CD14-positive monocyte (primary cell): Measurements from ENCODE around the gene SOBP. TPM values are rescaled to one million over a fixed set of nuclear protein-coding genes. Genes with fewer than 3 reads are reported as not detected.

ENCODE experiments used
- DNase-seq, 3 donors: peaks; one replicate each; pipeline ENCODE4 v3.0.0-alpha.2; 2011 to 2022
- H2AFZ ChIP-seq: 2 replicates; pipeline ENCODE4 v1.6.0; 2012; ENCODE audit warnings: mild to moderate bottlenecking, low read depth, low read length, inconsistent platforms; ENCODE audit not compliant: insufficient read depth, poor library complexity, severe bottlenecking
- H3K27ac ChIP-seq, 2 donors: 1 replicate in 1 of 2; 2 replicates in 1 of 2; pipeline ENCODE4 v1.5.1; 2012 to 2013; ENCODE audit warnings: low read length in 2 of 2, control low read depth in 1 of 2, inconsistent platforms in 1 of 2, low read depth in 1 of 2, mild to moderate bottlenecking in 1 of 2
- H3K27me3 ChIP-seq, 2 donors: one replicate each; pipeline versions ENCODE4 v1.6.0 to v1.6.1; 2011 to 2013; ENCODE audit warnings: low read length in 2 of 2; ENCODE audit not compliant: control insufficient read depth in 2 of 2, insufficient read depth in 2 of 2
- H3K36me3 ChIP-seq, 2 donors: replicated peaks in 1 of 2; 1 replicate in 1 of 2; 2 replicates in 1 of 2; pipeline versions ENCODE4 v1.5.1 to v1.6.1; 2012 to 2013; ENCODE audit warnings: low read length in 2 of 2, control low read depth in 1 of 2, inconsistent platforms in 1 of 2, mild to moderate bottlenecking in 1 of 2; ENCODE audit not compliant: insufficient read depth in 2 of 2, control insufficient read depth in 1 of 2
- H3K4me1 ChIP-seq, 2 donors: 1 replicate in 1 of 2; 2 replicates in 1 of 2; pipeline versions ENCODE4 v1.5.1 to v1.6.1; 2012 to 2013; ENCODE audit warnings: low read length in 2 of 2, control low read depth in 1 of 2, inconsistent platforms in 1 of 2, mild to moderate bottlenecking in 1 of 2, moderate library complexity in 1 of 2; ENCODE audit not compliant: insufficient read depth in 2 of 2, control insufficient read depth in 1 of 2
- H3K4me2 ChIP-seq: replicated peaks from 2 replicates; pipeline ENCODE3; 2012; ENCODE audit warnings: low read length, moderate library complexity, mild to moderate bottlenecking; ENCODE audit not compliant: poor library complexity, severe bottlenecking; ENCODE audit errors: extremely low read depth
- H3K4me3 ChIP-seq, 3 experiments: fragments of 200-600 bp in 1 of 3; sonication (generic) in 1 of 3; replicated peaks in 1 of 3; 1 replicate in 2 of 3; 2 replicates in 1 of 3; pipeline ENCODE4 v1.5.1; 2011 to 2013; ENCODE audit warnings: low read length in 3 of 3, mild to moderate bottlenecking in 3 of 3, control low read depth in 2 of 3, low read depth in 2 of 3, inconsistent platforms in 1 of 3, moderate library complexity in 1 of 3
- H3K79me2 ChIP-seq: 2 replicates; pipeline ENCODE4 v1.6.0; 2012; ENCODE audit warnings: mild to moderate bottlenecking, control low read depth, inconsistent platforms, low read length, moderate library complexity; ENCODE audit not compliant: insufficient read depth
- H3K9ac ChIP-seq: 2 replicates; pipeline ENCODE4 v1.6.0; 2017; ENCODE audit warnings: low read length, mild to moderate bottlenecking; ENCODE audit not compliant: insufficient read depth, poor library complexity, severe bottlenecking
- H3K9me3 ChIP-seq, 2 donors: replicated peaks in 1 of 2; 1 replicate in 1 of 2; 2 replicates in 1 of 2; pipeline versions ENCODE4 v1.5.1 to v1.6.1; 2012 to 2013; ENCODE audit warnings: low read length in 2 of 2, control low read depth in 1 of 2; ENCODE audit not compliant: control insufficient read depth in 1 of 2, insufficient read depth in 1 of 2
- H4K20me1 ChIP-seq: 2 replicates; pipeline ENCODE4 v1.6.0; 2012; ENCODE audit warnings: mild to moderate bottlenecking, low read length, control low read depth, moderate library complexity; ENCODE audit not compliant: insufficient read depth
- H3K27ac Mint-ChIP-seq, 7 donors: one replicate each; pipeline ENCODE4 v1.8.0; 2020; ENCODE audit warnings: mild to moderate bottlenecking in 7 of 7, mixed read lengths in 7 of 7, moderate library complexity in 6 of 7, inconsistent platforms in 2 of 7
- H3K27me3 Mint-ChIP-seq, 3 donors: one replicate each; pipeline ENCODE4 v1.8.0; 2021 to 2022; ENCODE audit warnings: low read depth in 3 of 3, mild to moderate bottlenecking in 3 of 3, mixed read lengths in 3 of 3, moderate library complexity in 3 of 3, inconsistent platforms in 1 of 3
- H3K36me3 Mint-ChIP-seq, 2 donors: one replicate each; pipeline ENCODE4 v1.8.0; 2020; ENCODE audit warnings: mixed read lengths in 2 of 2, inconsistent platforms in 1 of 2, mild to moderate bottlenecking in 1 of 2
- H3K4me1 Mint-ChIP-seq: one replicate; pipeline ENCODE4 v1.8.0; 2020; ENCODE audit warnings: mild to moderate bottlenecking, mixed read lengths
- H3K4me3 Mint-ChIP-seq, 2 donors: one replicate each; pipeline ENCODE4 v1.8.0; 2020; ENCODE audit warnings: mild to moderate bottlenecking in 2 of 2, mixed read lengths in 2 of 2, moderate library complexity in 1 of 2
- H3K9me3 Mint-ChIP-seq, 7 donors: one replicate each; pipeline ENCODE4 v1.8.0; 2020 to 2022; ENCODE audit warnings: mixed read lengths in 7 of 7, mild to moderate bottlenecking in 6 of 7, moderate library complexity in 6 of 7, inconsistent platforms in 2 of 7
- WGBS: methylation state at CpG from one replicate; pipeline ENCODE4 v1.1.5; 2013; ENCODE audit warnings: missing lambda C conversion rate; ENCODE audit not compliant: insufficient coverage; 5-methylcytosine and 5-hydroxymethylcytosine counted together
- intact Hi-C, 2 donors: fragments of 100-400 bp; cut with micrococcal nuclease; formaldehyde crosslinking; loops; one replicate each; pipeline versions ENCODE4 v1.15.0 to v1.15.1; 2023
- polyA plus RNA-seq, 3 donors: library from polyadenylated mRNA; depleted of rRNA in 1 of 3; unstranded in 2 of 3; stranded (reverse) in 1 of 3; fragments of 300-500 nt in 2 of 3; fragments of >200 nt in 1 of 3; fragmentation: Illumina TruSeq in 2 of 3; gene quantifications; 1 replicate in 2 of 3; 2 replicates in 1 of 3; pipeline ENCODE4 v1.2.3, GENCODE V29; 2012 to 2021
- TF ChIP-seq, protein P1 (sequence below): fragments of 200-600 bp; IDR thresholded peaks from one replicate; pipeline ENCODE4 v1.8.0; 2022; ENCODE audit warnings: antibody characterized with exemption, mild to moderate bottlenecking

SOBP gene
- polyA plus RNA-seq, 3 donors = not detected

- Histone ChIP-seq H3K9me3 (peaks cover 0 to 6% of the 10 kb centered on the region in 2 donors), H3K4me3 (no peak overlapping the region), H3K9ac (no peak overlapping the region), H3K36me3 (no peaks in the 10 kb centered on the region), H3K27ac (no peak overlapping the region), H3K4me2 (no peak overlapping the region), H4K20me1 (no peaks in the 10 kb centered on the region), H3K4me1 (peaks cover 3 to 4% of the 10 kb centered on the region in 2 donors), H3K79me2 (no peaks in the 10 kb centered on the region), H2AFZ (no peak overlapping the region), H3K27me3 (peaks cover 33 to 57% of the 10 kb centered on the region in 2 donors)
- Mint-ChIP-seq H3K27ac (no peak overlapping the region), H3K4me3 (no peak overlapping the region), H3K4me1 (peaks cover 6% of the 10 kb centered on the region), H3K9me3 (peaks cover 0 to 12% (median 9%) of the 10 kb centered on the region in 7 donors), H3K36me3 (no peaks in the 10 kb centered on the region), H3K27me3 (peaks cover 39 to 55% (median 41%) of the 10 kb centered on the region in 3 donors)
- TF ChIP-seq, protein P1, sequence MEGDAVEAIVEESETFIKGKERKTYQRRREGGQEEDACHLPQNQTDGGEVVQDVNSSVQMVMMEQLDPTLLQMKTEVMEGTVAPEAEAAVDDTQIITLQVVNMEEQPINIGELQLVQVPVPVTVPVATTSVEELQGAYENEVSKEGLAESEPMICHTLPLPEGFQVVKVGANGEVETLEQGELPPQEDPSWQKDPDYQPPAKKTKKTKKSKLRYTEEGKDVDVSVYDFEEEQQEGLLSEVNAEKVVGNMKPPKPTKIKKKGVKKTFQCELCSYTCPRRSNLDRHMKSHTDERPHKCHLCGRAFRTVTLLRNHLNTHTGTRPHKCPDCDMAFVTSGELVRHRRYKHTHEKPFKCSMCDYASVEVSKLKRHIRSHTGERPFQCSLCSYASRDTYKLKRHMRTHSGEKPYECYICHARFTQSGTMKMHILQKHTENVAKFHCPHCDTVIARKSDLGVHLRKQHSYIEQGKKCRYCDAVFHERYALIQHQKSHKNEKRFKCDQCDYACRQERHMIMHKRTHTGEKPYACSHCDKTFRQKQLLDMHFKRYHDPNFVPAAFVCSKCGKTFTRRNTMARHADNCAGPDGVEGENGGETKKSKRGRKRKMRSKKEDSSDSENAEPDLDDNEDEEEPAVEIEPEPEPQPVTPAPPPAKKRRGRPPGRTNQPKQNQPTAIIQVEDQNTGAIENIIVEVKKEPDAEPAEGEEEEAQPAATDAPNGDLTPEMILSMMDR = no peak
- no peak for DNase-seq
- intact Hi-C loops = no loop called here
- 75% methylated on average over 1 of the region's 6 CpGs for WGBS
Measured at GRCh38 chr6:107629548-107630129, 139.7 kb downstream of the SOBP start.

- peaks cover 43 to 58% (median 44%) of the 10 kb centered on the region in 3 donors for H3K27me3 Mint-ChIP-seq
- Histone ChIP-seq H3K4me1 (peaks cover 3 to 5% of the 10 kb centered on the region in 2 donors), H3K27me3 (peaks cover 36 to 62% of the 10 kb centered on the region in 2 donors)
Measured at GRCh38 chr6:107630348-107630977, 140.5 kb downstream of the SOBP start.

More at GRCh38 chr6:107630348-107630977, 140.5 kb downstream of the SOBP start:
- H3K36me3 Mint-ChIP-seq = no peaks in the 10 kb centered on the region
- H3K36me3 ChIP-seq = no peaks in the 10 kb centered on the region
- peaks cover 6% of the 10 kb centered on the region for H3K4me1 Mint-ChIP-seq
- TF ChIP-seq, protein P1 = no peak
- no peak overlapping the region for H2AFZ ChIP-seq
- H3K27ac Mint-ChIP-seq = no peak overlapping the region
- H3K9me3 ChIP-seq = peaks cover 0 to 6% of the 10 kb centered on the region in 2 donors
- DNase-seq = no peak
- WGBS = no CpG with 5 or more reads among the region's 4 CpGs
- peaks cover 0 to 16% (median 9%) of the 10 kb centered on the region in 7 donors for H3K9me3 Mint-ChIP-seq
- H3K4me3 Mint-ChIP-seq = peak overlapping the region in 1 of 2 donors; percentile 74
- H3K4me2 ChIP-seq = no peak overlapping the region
- no peak overlapping the region for H3K9ac ChIP-seq
- no peaks in the 10 kb centered on the region for H4K20me1 ChIP-seq
- no peaks in the 10 kb centered on the region for H3K79me2 ChIP-seq
- intact Hi-C loops = no loop called here
- no peak overlapping the region for H3K27ac ChIP-seq
- H3K4me3 ChIP-seq = no peak overlapping the region
